Activated naive CD4-positive, alpha-beta T cell treated with anti-CD3 and anti-CD28 coated beads, Interleukin-2, amount 50 U/mL, for 24 hours (primary cell): Measurements from ENCODE around the gene NPEPL1.

Source experiments
- H3K27ac Mint-ChIP-seq: one replicate; pipeline ENCODE4 v1.8.0; 2021; ENCODE audit warnings: mild to moderate bottlenecking, mixed read lengths
- H3K27me3 Mint-ChIP-seq: one replicate; pipeline ENCODE4 v1.8.0; 2021; ENCODE audit warnings: mixed read lengths
- H3K36me3 Mint-ChIP-seq: one replicate; pipeline ENCODE4 v1.8.0; 2021; ENCODE audit warnings: mixed read lengths
- H3K4me1 Mint-ChIP-seq: one replicate; pipeline ENCODE4 v1.8.0; 2021; ENCODE audit warnings: mixed read lengths
- H3K4me3 Mint-ChIP-seq: one replicate; pipeline ENCODE4 v1.8.0; 2021; ENCODE audit warnings: mild to moderate bottlenecking, mixed read lengths
- H3K9me3 Mint-ChIP-seq: one replicate; pipeline ENCODE4 v1.8.0; 2021; ENCODE audit warnings: mixed read lengths

NPEPL1 gene

GRCh38 chr20:58668901-58669286, 23.7 kb upstream of the NPEPL1 start:
- Mint-ChIP-seq H3K9me3 (no peaks in the 10 kb centered on the region), H3K4me1 (peaks cover 39% of the 10 kb centered on the region), H3K27ac (no peak overlapping the region), H3K27me3 (no peaks in the 10 kb centered on the region), H3K36me3 (peaks cover 7% of the 10 kb centered on the region), H3K4me3 (no peak overlapping the region)

GRCh38 chr20:58669287-58670006, 23.2 kb upstream of the NPEPL1 start:
- H3K27me3 Mint-ChIP-seq = no peaks in the 10 kb centered on the region
- H3K36me3 Mint-ChIP-seq = peaks cover 7% of the 10 kb centered on the region
- H3K4me1 Mint-ChIP-seq = peaks cover 33% of the 10 kb centered on the region
- no peak overlapping the region for H3K27ac Mint-ChIP-seq
- no peaks in the 10 kb centered on the region for H3K9me3 Mint-ChIP-seq
- no peak overlapping the region for H3K4me3 Mint-ChIP-seq

- Mint-ChIP-seq H3K36me3 (peaks cover 7% of the 10 kb centered on the region), H3K27ac (peak overlapping the region; percentile 36)
Measured at GRCh38 chr20:58670102-58670501, 22.5 kb upstream of the NPEPL1 start.

DNA sequence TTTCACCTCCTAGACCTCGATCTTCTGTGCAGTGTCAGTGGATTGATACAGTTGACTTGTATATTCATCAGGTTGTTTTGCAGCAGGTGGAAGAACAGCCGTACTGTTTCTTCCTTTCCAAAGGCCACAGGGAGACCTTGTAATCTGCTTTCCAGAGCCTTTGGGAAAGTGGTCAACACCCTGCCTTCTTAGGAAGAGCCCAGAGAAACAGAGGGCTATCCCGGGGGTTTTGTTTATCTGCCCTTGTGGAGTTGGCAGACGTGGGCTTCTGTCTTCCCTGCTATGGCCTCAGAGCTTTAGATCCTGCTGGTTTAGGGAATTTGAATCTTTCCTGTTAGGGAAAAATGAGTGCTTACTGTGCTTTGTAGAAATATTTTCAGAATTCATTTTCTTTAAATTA, 21.9 kb upstream of the NPEPL1 start:
- H3K9me3 Mint-ChIP-seq = no peaks in the 10 kb centered on the region
- no peak overlapping the region for H3K4me3 Mint-ChIP-seq
- H3K4me1 Mint-ChIP-seq = peaks cover 23% of the 10 kb centered on the region
- H3K27ac Mint-ChIP-seq = no peak overlapping the region
- peaks cover 7% of the 10 kb centered on the region for H3K36me3 Mint-ChIP-seq
- no peaks in the 10 kb centered on the region for H3K27me3 Mint-ChIP-seq

More at GRCh38 chr20:58670102-58670501, 22.5 kb upstream of the NPEPL1 start:
- Mint-ChIP-seq H3K27me3 (no peaks in the 10 kb centered on the region), H3K4me1 (peaks cover 29% of the 10 kb centered on the region), H3K9me3 (no peaks in the 10 kb centered on the region), H3K4me3 (no peak overlapping the region)

GRCh38 chr20:58673119-58673518, 19.5 kb upstream of the NPEPL1 start:
- no peak overlapping the region for H3K27ac Mint-ChIP-seq
- H3K27me3 Mint-ChIP-seq = no peaks in the 10 kb centered on the region
- H3K4me3 Mint-ChIP-seq = no peak overlapping the region
- peaks cover 6% of the 10 kb centered on the region for H3K36me3 Mint-ChIP-seq
- peaks cover 5% of the 10 kb centered on the region for H3K4me1 Mint-ChIP-seq
- no peaks in the 10 kb centered on the region for H3K9me3 Mint-ChIP-seq

DNA sequence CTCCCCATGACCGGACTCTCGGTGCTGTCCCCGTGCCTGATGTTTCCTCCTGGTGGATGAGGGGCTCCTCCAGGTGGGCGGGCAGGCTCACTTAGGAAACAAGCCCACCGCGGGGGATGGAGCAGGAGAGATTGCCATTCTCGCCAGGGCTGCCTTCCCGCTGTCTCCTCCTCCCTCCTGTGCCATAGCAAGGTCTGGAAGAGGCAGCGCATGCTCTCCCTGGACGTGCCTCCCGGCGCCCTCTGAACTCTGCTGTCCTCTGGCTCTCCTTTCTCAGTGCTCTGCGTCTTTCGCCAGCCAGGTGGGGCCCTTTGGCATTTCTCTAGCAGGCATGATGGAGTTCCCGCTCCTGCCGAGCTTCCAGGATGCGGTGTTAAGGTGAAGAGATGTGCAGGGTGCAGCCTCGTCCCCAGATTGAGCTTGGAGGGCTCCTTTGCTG, 17.4 kb upstream of the NPEPL1 start:
- peaks cover 8% of the 10 kb centered on the region for H3K36me3 Mint-ChIP-seq
- no peak overlapping the region for H3K27ac Mint-ChIP-seq
- no peak overlapping the region for H3K4me3 Mint-ChIP-seq
- H3K27me3 Mint-ChIP-seq = no peaks in the 10 kb centered on the region
- peaks cover 3% of the 10 kb centered on the region for H3K4me1 Mint-ChIP-seq
- no peaks in the 10 kb centered on the region for H3K9me3 Mint-ChIP-seq

- Mint-ChIP-seq H3K36me3 (peaks cover 7% of the 10 kb centered on the region), H3K4me1 (no peaks in the 10 kb centered on the region), H3K4me3 (no peak overlapping the region), H3K27me3 (no peaks in the 10 kb centered on the region), H3K9me3 (no peaks in the 10 kb centered on the region), H3K27ac (no peak overlapping the region)
Measured at GRCh38 chr20:58675641-58676040, 17.0 kb upstream of the NPEPL1 start.

DNA sequence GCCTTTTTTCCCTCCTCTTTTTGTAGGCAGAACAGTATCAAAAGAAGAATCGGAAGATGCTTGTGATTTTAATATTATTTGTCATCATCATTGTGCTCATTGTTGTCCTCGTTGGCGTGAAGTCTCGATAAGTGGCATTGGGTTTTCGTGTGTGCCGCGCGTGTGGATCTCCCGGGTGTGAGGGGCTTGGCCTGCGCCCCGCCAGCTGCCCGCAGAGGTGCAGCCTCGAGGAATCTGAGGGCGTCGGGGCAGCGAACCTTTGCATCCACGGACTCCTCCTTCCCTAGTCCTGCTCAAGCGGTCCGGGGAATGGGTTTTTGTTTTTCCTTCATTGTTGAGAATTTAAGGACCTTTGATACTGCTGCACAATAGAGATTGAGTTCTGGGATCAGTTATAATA, 16.4 kb upstream of the NPEPL1 start:
- Mint-ChIP-seq H3K4me1 (no peaks in the 10 kb centered on the region), H3K36me3 (peaks cover 8% of the 10 kb centered on the region)

GRCh38 chr20:58677079-58677604, 15.5 kb upstream of the NPEPL1 start:
- no peaks in the 10 kb centered on the region for H3K27me3 Mint-ChIP-seq
- no peaks in the 10 kb centered on the region for H3K9me3 Mint-ChIP-seq
- H3K27ac Mint-ChIP-seq = no peak overlapping the region
- H3K36me3 Mint-ChIP-seq = peaks cover 8% of the 10 kb centered on the region
- H3K4me3 Mint-ChIP-seq = no peak overlapping the region
- no peaks in the 10 kb centered on the region for H3K4me1 Mint-ChIP-seq

More for the DNA sequence above, 16.4 kb upstream of the NPEPL1 start:
- no peaks in the 10 kb centered on the region for H3K9me3 Mint-ChIP-seq
- no peak overlapping the region for H3K4me3 Mint-ChIP-seq
- H3K27ac Mint-ChIP-seq = no peak overlapping the region
- H3K27me3 Mint-ChIP-seq = no peaks in the 10 kb centered on the region

- no peak overlapping the region for H3K27ac Mint-ChIP-seq
- no peak overlapping the region for H3K4me3 Mint-ChIP-seq
- H3K4me1 Mint-ChIP-seq = no peaks in the 10 kb centered on the region
- no peaks in the 10 kb centered on the region for H3K9me3 Mint-ChIP-seq
- H3K36me3 Mint-ChIP-seq = peaks cover 8% of the 10 kb centered on the region
- no peaks in the 10 kb centered on the region for H3K27me3 Mint-ChIP-seq
Measured at GRCh38 chr20:58677808-58678207, 14.8 kb upstream of the NPEPL1 start.

DNA sequence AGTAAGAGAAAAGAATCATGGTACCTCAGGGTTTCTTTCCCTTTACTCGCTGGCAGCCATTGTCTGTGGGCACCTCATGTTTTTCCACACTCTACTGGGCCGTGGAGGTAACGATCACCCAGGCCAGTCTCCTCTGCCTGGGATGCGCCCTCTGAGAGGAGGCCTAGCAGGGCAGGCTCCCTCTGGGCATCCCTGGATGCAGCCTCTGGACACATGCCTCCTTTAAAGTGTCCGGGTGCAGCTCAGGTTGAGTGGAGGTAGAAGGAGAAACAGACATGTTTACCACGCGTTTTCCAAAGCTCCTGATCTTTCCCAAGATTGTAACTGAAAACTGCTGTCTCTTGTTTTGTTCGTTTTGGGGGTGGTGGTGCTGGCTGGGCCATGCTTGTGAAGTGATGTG, 13.8 kb upstream of the NPEPL1 start:
- peaks cover 8% of the 10 kb centered on the region for H3K36me3 Mint-ChIP-seq
- no peaks in the 10 kb centered on the region for H3K4me1 Mint-ChIP-seq
- no peaks in the 10 kb centered on the region for H3K27me3 Mint-ChIP-seq
- no peak overlapping the region for H3K27ac Mint-ChIP-seq
- H3K4me3 Mint-ChIP-seq = no peak overlapping the region
- no peaks in the 10 kb centered on the region for H3K9me3 Mint-ChIP-seq

- Mint-ChIP-seq H3K27ac (no peak overlapping the region), H3K4me1 (no peaks in the 10 kb centered on the region), H3K27me3 (no peaks in the 10 kb centered on the region), H3K36me3 (peaks cover 8% of the 10 kb centered on the region), H3K9me3 (no peaks in the 10 kb centered on the region), H3K4me3 (no peak overlapping the region)
Measured at GRCh38 chr20:58682656-58683531, 9.7 kb upstream of the NPEPL1 start.

DNA sequence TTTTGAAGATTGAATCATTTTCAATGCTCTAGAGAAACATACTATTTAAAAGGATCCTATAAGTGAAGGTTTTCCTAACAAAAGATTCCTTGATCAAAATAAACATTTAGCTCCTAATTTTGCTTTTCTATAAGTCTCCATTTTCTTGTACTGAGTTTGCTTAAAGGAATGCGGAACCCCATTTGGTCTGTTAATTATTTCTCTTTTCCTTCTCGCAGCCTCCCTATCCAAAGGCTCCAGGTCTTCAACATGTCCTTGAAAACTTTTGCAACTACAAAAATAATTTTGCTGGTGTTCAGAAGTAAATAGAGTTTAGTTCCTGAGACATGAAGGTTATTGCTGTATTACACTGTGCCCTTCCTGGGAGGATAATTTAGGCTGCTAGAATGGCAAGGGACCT, 8.3 kb upstream of the NPEPL1 start:
- H3K9me3 Mint-ChIP-seq = no peaks in the 10 kb centered on the region
- no peak overlapping the region for H3K27ac Mint-ChIP-seq
- H3K27me3 Mint-ChIP-seq = no peaks in the 10 kb centered on the region
- no peaks in the 10 kb centered on the region for H3K4me1 Mint-ChIP-seq
- peaks cover 8% of the 10 kb centered on the region for H3K36me3 Mint-ChIP-seq
- no peak overlapping the region for H3K4me3 Mint-ChIP-seq

DNA sequence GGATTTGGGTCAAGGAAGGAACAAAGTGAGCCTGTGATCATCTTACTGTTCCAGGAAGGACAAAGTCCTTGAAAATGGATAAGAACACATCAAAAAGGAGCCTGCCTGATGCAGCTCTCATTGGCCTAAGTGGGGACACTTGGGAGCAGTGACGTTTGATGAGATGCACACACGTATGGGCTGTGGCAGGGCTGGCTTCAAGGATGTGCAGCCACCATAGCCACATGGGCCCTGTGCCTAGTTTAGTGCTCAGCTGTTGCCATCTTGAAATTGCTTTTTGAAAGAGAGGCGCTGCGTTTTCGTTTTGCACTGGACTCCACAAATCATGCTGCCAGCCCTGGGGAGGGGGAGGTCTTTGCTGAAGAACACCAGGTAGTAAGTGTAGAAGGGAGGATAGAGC, 6.6 kb upstream of the NPEPL1 start:
- no peak overlapping the region for H3K4me3 Mint-ChIP-seq
- H3K27me3 Mint-ChIP-seq = no peaks in the 10 kb centered on the region
- H3K27ac Mint-ChIP-seq = no peak overlapping the region
- peaks cover 3% of the 10 kb centered on the region for H3K36me3 Mint-ChIP-seq
- no peaks in the 10 kb centered on the region for H3K9me3 Mint-ChIP-seq
- H3K4me1 Mint-ChIP-seq = no peaks in the 10 kb centered on the region

DNA sequence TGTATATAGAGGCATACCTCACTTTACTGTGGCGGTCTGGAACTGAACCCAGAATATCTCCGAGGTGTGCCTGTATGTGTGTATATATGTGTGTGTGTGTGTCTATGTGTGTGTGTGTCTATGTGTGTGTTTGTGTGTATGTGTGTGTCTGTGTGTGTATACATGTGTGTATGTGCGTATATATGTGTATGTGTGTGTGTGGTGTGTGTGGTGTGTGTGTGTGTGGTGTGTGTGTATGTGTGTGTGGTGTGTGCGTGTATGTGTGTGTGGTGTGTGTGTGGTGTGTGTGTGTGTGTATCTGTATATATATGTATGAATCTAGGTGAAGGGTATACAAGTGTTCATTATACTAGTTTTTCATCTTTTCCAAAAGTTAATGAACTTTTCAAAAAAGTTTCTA, 4.2 kb upstream of the NPEPL1 start:
- H3K36me3 Mint-ChIP-seq = peaks cover 3% of the 10 kb centered on the region
- no peak overlapping the region for H3K4me3 Mint-ChIP-seq
- no peaks in the 10 kb centered on the region for H3K9me3 Mint-ChIP-seq
- no peaks in the 10 kb centered on the region for H3K27me3 Mint-ChIP-seq
- peaks cover 1% of the 10 kb centered on the region for H3K4me1 Mint-ChIP-seq
- H3K27ac Mint-ChIP-seq = no peak overlapping the region

DNA sequence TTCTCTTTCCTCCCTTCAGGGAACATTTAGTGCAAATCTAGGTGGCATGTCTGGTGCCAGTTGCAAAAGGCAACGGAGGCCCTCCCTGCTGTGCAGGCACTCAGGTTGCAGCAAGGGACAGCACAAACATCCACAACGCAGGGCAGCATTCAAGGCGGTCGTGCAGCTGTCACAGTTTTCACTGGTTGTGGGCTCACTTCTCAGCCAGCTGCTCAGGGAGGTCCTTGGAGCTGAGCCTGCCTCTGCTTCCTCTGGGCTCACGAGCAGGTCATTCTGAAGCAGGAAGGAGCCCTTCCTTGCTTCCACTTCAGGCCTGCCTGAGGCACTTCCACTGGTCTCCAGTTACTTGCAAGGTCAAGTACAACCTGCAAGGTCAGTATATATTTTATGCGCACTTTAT, 3.8 kb upstream of the NPEPL1 start:
- Mint-ChIP-seq H3K4me3 (no peak overlapping the region), H3K4me1 (peaks cover 5% of the 10 kb centered on the region), H3K36me3 (peaks cover 3% of the 10 kb centered on the region), H3K27me3 (no peaks in the 10 kb centered on the region), H3K27ac (no peak overlapping the region), H3K9me3 (no peaks in the 10 kb centered on the region)
